Erythroblast (primary cell): Measurements from ENCODE around the gene SLC6A17.

ENCODE experiments used
- GATA1 ChIP-seq: IDR thresholded peaks from 2 replicates; pipeline ENCODE4 v1.6.1; 2011; ENCODE audit warnings: low read depth, mild to moderate bottlenecking, control low read depth, low read length, moderate library complexity
- POLR2A ChIP-seq: IDR thresholded peaks from 2 replicates; pipeline ENCODE4 v1.6.1; 2011; ENCODE audit warnings: mild to moderate bottlenecking, low read length

DNA sequence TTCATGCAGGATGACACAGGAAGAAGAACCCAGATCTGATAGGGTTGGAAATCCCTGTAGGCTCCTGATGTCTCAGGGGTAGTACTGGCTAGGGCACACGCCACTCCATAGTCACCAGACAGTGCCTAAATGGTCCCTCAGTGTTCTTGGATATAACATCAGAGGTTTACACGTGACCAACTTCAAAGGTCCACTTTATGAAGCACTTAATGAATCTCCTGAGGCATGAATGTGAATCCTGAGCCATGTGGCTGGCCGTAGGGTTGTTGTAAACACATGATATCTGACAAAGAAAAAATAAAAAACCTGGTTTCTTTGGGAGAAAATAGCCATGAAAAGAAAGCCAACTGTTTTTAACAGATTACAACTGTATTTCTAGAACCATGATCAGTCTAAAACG, 27.5 kb downstream of the SLC6A17 start:
- TF ChIP-seq POLR2A (no peak), GATA1 (no peak)
